NCI-H2196 (cell line): ENCODE results near the gene LYSET.
"Not testable (repeated sequence)": the region's sequence is repeated elsewhere in the genome, so short reads cannot be mapped to it uniquely, and the experiment has no call there.

ENCODE experiments used
- DNase-seq: peaks from one replicate; lab custom pipeline; 2025; ENCODE audit not compliant: unreplicated experiment; lab: John Stamatoyannopoulos, UW

The LYSET gene

GRCh38 chr14:93220509-93220908 is 35.4 kb downstream of the LYSET start:
- no peak for DNase-seq

DNA sequence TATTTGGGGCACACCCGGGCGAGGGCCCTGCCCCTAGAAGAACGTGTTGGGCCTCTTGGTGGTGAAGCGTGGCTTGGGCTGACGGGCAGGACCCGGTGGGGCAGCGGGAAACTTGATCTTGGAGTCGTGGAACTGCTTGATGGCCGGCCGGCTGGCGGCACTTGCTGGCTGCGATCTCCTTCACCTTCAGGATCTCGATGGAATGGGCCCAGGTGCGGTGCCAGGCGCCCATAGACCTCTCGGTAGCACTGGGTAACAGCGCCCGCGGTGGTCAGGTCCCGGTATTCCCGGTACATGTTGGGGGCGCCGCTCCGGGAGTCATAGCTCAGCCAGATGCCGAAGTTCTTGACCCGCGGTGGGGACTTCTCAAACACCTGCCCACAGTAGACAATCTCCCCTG is 38.4 kb downstream of the LYSET start:
- DNase-seq, result no peak

DNA sequence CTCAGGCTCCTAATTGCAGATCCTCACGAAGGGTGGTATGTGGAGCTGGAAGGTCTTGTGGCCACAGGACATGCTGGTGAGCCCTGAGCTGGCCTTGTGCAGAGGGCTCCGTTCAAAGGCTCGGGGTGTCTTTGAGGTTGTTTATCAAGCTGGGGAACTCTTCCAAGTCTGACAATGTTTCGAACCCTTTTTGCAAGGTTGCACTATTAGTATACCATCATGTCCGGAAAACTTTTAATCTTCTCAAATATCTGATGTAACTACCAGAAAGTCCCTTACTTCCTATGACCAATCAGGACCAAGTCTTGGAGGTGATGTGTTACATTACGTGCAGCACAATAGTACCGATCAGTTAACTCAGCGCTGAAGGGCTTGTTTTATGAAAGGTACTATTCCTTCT is 43.4 kb downstream of the LYSET start:
- no peak for DNase-seq

DNA sequence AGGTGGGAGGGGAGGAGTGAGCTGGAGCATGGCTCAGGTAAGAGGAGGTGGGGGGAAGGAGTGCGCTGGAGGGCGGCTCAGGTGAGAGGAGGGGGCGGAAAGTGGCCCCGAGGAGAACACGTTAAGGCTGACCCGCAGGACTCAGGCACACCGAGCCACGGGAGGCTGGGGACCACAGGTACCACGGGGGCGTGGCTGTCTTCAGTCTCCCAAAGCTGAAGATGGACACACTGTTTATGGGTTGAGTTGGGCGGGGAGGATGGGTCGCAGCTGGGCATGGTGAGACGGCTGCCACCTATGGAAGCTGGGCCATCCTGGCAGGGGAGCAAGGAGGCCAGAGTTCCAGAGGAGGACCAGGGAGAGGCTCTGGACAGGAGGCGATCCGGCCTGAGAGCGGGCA is 45.4 kb downstream of the LYSET start:
- DNase-seq, result no peak

- DNase-seq, result no peak
These were observed 46.2 kb downstream of the LYSET start for GRCh38 chr14:93231129-93231979.

DNA sequence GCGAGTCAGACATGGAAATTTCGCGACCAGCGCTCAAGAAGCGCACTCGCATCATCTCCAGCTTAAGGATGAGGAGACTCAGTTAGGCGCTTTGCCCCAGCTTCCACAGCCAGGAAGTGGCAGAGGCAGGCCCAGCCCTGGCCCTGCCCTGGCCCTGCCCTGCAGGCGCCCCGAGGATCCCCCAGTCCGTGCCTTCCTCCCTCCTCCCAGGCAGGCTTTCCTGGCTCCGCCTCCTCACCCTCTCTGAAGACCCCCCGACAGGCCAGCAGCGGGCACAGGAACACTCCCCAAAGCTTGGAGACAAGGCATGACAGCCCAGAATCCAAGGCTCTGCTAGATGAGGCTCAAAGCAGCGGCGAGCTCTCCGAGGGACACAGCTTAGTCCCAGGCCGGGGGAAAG is 47.0 kb downstream of the LYSET start:
- DNase-seq, result no peak

- DNase-seq, result not testable (repeated sequence)
These were observed 48.0 kb downstream of the LYSET start for GRCh38 chr14:93233078-93233477.

DNA sequence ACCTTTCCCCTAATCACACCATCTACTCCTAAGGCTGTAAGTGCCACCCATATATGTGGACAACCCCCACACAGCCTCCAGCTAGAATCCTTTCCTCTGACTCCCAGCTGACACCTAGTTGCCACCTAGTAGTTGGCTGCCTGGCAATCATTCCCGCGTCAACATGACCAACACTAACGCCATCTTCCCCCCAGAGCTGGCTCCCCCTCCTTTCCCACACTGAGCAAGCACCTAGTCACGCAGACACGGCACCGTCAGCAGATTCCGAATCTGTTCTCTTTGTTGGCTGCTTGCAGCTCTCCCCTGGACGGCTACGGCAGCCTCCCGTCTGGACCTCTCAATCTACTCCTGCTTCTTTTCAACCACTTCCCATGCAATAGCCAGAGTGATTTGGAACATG is 49.7 kb downstream of the LYSET start:
- DNase-seq, result no peak
